GM12872 (cell line): ENCODE data around the gene NDUFB10.

ENCODE experiments used
- TF ChIP-seq, protein P1 (sequence below): IDR thresholded peaks from 3 replicates; pipeline ENCODE4 v1.5.1; 2011; ENCODE audit warnings: low read depth, mild to moderate bottlenecking, low read length, moderate library complexity; ENCODE audit not compliant: insufficient read depth

NDUFB10 gene

DNA sequence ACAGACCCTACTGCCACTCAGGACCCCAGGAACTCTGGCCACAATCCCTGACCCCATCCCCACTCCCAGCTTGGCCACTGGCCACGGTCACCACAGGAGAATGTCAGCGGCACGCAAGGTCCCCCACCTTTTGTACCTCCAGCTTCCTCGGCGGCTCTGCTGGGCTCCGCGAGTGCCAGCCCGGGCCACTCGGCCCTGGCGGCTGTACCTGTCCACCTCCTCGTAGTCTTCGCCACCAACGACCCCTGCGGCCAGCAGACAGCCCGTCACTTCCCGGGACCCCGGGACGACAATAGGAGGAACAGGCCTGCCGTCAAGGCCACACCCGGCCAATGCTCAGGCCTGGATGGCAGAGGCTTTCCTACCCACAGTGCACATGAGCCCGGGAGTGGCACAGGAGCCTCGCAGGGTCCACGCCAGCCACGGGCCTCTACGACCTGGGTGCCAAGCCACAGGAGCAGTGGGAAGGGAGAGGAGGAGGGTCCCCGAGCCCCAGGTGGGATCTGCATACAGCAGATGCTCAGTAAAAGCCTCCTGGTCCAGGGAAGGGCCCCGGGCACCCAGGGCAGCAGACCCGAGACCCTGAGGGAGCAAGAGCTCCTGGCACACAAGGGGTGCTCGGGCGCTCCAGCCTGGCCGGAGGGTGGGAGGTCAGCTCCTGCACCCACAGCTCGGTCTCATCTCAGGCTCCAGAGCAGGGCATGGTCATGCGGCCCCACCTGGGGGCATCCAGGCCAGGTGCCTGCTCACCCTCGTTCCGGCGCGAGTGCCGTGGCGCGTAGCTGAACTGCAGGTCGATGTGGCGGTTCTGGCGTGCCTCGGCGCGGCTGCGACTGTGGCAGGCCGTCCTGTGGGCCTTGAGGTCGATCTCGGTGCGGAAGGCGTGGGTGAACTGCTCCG is 42.4 kb downstream of the NDUFB10 start:
- TF ChIP-seq, protein P1, sequence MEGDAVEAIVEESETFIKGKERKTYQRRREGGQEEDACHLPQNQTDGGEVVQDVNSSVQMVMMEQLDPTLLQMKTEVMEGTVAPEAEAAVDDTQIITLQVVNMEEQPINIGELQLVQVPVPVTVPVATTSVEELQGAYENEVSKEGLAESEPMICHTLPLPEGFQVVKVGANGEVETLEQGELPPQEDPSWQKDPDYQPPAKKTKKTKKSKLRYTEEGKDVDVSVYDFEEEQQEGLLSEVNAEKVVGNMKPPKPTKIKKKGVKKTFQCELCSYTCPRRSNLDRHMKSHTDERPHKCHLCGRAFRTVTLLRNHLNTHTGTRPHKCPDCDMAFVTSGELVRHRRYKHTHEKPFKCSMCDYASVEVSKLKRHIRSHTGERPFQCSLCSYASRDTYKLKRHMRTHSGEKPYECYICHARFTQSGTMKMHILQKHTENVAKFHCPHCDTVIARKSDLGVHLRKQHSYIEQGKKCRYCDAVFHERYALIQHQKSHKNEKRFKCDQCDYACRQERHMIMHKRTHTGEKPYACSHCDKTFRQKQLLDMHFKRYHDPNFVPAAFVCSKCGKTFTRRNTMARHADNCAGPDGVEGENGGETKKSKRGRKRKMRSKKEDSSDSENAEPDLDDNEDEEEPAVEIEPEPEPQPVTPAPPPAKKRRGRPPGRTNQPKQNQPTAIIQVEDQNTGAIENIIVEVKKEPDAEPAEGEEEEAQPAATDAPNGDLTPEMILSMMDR, result no peak

DNA sequence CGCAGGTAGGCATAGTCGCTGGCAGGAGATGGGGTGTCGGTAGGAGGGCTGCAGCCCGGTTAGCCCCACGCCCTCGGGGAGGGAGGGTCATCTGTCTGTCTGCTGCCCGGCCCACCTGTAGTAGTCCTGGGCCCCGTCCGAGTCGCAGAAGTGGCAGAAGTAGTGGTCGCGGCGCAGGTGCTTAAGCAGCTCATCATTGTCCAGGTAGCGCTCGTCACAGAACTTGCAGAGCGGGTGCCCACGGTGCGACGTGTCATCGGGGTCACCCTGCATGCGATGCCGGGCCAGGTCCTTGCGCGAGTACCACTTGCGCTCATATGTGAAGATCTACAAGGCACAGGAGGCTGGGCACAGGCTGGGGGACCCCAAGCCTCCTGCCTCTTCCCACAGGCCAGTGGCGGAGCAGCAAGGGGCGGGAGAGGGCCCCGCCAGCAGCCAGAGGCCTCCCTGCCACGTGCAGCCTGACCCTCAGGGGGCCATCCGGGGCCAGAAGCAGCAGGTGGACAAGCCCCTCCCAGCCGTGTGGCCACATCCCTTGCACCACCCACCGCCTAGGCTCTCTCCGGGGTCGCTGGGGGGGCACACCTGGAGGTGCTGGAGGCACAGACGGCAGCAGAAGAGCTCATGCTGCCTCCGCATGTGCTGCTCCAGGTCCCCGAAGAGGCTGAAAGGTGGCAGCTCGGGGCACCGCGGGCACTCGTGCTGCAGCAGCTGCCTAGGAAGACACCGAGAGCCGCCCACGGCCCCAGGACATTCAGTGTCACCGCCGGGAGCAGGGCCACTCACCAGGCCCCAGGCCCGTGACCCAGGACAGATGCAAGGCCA is 43.3 kb downstream of the NDUFB10 start:
- TF ChIP-seq, protein P1, result no peak

DNA sequence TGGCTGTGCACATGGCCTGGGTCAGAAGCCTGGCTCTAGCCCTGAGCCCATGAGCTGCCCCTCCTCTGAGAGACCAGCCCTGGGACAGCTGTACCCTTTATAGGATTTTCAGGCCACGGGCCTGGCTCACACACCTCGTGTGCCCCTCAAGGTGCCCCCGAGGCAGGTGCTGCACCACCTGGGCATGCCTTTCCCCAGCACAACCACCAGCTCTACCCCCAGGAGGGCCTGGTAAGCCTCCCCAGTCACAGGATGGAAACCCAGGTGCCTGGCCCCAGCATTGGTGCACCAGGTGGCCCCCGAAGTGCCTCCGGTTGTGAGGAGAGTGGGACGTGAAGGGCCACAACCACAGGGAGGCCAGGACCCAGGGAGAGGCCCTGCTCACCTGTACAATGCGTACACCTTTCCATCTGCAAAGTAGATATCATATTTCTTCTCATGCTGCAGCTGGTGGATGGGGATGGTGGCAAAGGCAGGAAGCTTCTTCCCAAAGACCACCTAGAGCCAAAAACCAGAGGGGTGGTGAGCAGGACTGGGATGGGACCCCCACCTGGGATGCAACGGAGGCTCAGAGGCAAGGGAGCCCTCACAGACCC is 44.0 kb downstream of the NDUFB10 start:
- TF ChIP-seq, protein P1, result no peak

GRCh38 chr16:2003827-2004641 is 44.7 kb downstream of the NDUFB10 start:
- TF ChIP-seq, protein P1, result peak; percentile 98

DNA sequence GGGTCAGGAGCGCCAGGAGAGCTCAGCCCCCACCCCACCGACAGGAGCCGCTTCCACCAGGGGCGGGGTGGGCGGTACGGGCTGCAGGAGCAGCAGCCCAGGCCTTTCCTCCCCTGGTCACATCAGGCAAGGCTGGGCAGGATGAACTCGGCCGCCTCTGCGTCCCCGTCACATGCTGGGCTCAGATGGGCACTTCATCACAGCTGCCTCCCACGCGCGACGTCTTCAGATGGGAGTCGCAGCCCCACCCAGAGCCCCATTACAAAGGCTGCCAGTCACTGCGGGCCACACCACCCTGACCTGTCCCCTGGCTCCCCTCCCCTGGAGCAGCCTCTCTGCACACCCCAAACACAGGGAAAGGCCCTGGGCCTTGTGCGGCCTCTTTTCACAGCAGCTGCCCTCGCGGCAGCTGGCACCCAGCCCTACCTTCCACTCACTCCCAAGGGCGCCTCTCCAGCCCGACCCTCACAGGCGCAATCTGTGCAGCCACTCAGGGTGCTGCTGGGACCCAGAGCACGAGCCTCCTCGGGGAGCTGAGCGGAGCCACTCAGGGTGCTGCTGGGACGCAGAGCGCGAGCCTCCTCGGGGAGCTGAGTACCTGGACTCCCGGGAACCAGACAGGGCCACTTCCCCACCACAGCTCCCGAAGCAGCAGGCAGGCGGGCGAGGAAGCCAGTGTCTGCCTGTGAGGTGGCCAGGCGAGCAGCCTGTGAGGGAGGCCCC is 45.6 kb downstream of the NDUFB10 start:
- TF ChIP-seq, protein P1, result no peak

DNA sequence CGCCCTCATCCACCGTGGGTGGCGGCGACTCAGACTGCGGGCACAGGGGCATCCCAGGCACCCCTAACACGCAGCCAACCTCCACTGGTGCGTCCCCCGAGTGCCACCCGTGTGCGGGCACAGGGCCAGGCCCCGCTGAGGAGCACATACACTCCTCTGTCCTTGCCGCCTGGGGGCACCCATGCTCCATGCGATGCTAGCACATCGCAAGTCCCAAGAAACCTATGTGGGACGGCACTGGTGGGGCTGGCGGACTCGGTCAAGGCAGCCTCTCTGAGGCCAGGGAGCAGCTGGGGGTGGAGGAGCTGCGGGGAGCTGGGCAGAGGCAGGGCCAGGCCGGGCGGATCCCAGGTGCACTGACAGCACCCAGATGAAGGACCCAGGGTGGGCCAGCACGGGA is 46.3 kb downstream of the NDUFB10 start:
- TF ChIP-seq, protein P1, result peak; percentile 63
